Gastrocnemius medialis (tissue), 4 donors: ENCODE data around the gene CDK5RAP1. TPM values are rescaled to one million over a fixed set of nuclear protein-coding genes. Genes with fewer than 3 reads are reported as not detected.

ENCODE experiments used
- ATAC-seq, 2 donors: fragments of 150-250 bp; one replicate each; pipeline ENCODE4 v1.9.1; 2016
- DNase-seq, 2 donors: peaks; one replicate each; pipeline ENCODE4 v3.0.0-alpha.2; 2019
- H3K27ac ChIP-seq, 4 donors: fragments of 200-600 bp; sonication (generic); 1 replicate in 1 of 4; 2 replicates in 3 of 4; pipeline ENCODE4 v1.5.1; 2016 to 2018; ENCODE audit warnings: mild to moderate bottlenecking in 2 of 4, moderate library complexity in 1 of 4
- H3K27me3 ChIP-seq, 3 donors: fragments of 200-600 bp; sonication (generic) in 2 of 3; 1 replicate in 1 of 3; 2 replicates in 2 of 3; pipeline versions ENCODE4 v1.5.1 to v1.6.0; 2016 to 2019; ENCODE audit warnings: mild to moderate bottlenecking in 1 of 3, moderate library complexity in 1 of 3
- H3K36me3 ChIP-seq, 2 donors: fragments of 200-600 bp; sonication (generic) in 1 of 2; one replicate each; pipeline ENCODE4 v1.5.1; 2017 to 2018
- H3K4me1 ChIP-seq, 2 donors: fragments of 200-600 bp; sonication (generic) in 1 of 2; one replicate each; pipeline ENCODE4 v1.5.1; 2016 to 2017; ENCODE audit warnings: mild to moderate bottlenecking in 2 of 2
- H3K4me3 ChIP-seq, 4 donors: fragments of 200-600 bp; sonication (generic) in 3 of 4; 1 replicate in 1 of 4; 2 replicates in 3 of 4; pipeline ENCODE4 v1.5.1; 2016 to 2019; ENCODE audit warnings: mild to moderate bottlenecking in 2 of 4
- H3K9me3 ChIP-seq, 3 donors: fragments of 200-600 bp; sonication (generic) in 2 of 3; 1 replicate in 1 of 3; 2 replicates in 2 of 3; pipeline ENCODE4 v1.5.1; 2016 to 2019
- CTCF ChIP-seq, 5 experiments: fragments of 450-650 bp in 3 of 5; fragments of 200-600 bp in 2 of 5; sonication (generic) in 2 of 5; IDR thresholded peaks in 4 of 5; conservative IDR thresholded peaks in 1 of 5; 1 replicate in 4 of 5; 2 replicates in 1 of 5; pipeline ENCODE4 v1.5.1; 2016 to 2019; ENCODE audit warnings: antibody characterized with exemption in 5 of 5, mild to moderate bottlenecking in 3 of 5, moderate library complexity in 3 of 5
- POLR2A ChIP-seq, 2 donors: fragments of 450-650 bp; IDR thresholded peaks; one replicate each; pipeline ENCODE4 v1.6.1; 2017; ENCODE audit warnings: antibody characterized with exemption in 2 of 2, mild to moderate bottlenecking in 2 of 2, moderate library complexity in 2 of 2
- in situ Hi-C, 4 donors: fragments of 200-750 bp; cut with MboI; loops; one replicate each; pipeline versions ENCODE4 v1.15.0 to v1.8.0; 2017; ENCODE audit warnings: low sequenced_read_pairs in 4 of 4
- intact Hi-C: fragments of 100-400 bp; cut with DNase I; formaldehyde crosslinking; loops from one replicate; pipeline ENCODE4 v1.15.1; 2023; ENCODE audit warnings: low total_unique reads
- total RNA-seq, 4 donors: library from RNA; depleted of rRNA; stranded (reverse); fragments of >200 nt; gene quantifications; one replicate each; pipeline versions ENCODE4 v1.1.0 to v1.2.3, GENCODE V29; 2016

CDK5RAP1 gene
- total RNA-seq, 4 donors from 2014 or later: 23.2 to 27.6 (median 25.8) TPM

- Histone ChIP-seq H3K27ac (no peak overlapping the region), H3K9me3 (no peaks in the 10 kb centered on the region), H3K4me3 (no peak overlapping the region), H3K27me3 (no peaks in the 10 kb centered on the region), H3K36me3 (peaks cover 0 to 21% of the 10 kb centered on the region in 2 donors), H3K4me1 (no peaks in the 10 kb centered on the region)
- in situ Hi-C loops (no loop called here), intact Hi-C loops (no loop called here)
- ATAC-seq: no peak
- no peak for DNase-seq
- TF ChIP-seq CTCF (IDR thresholded peaks at IDR 0.05 in 4 of 5, conservative IDR thresholded peaks at IDR 0.05 in 1 of 5) (no peak), POLR2A (IDR thresholded peaks at IDR 0.05) (no peak)
Observed at GRCh38 chr20:33351696-33352095, 49.6 kb downstream of the CDK5RAP1 start.

GRCh38 chr20:33349493-33349892, 51.8 kb downstream of the CDK5RAP1 start:
- Histone ChIP-seq H3K4me3 (no peak overlapping the region), H3K9me3 (no peaks in the 10 kb centered on the region), H3K4me1 (no peaks in the 10 kb centered on the region), H3K27me3 (no peaks in the 10 kb centered on the region), H3K36me3 (peaks cover 0 to 8% of the 10 kb centered on the region in 2 donors), H3K27ac (no peak overlapping the region)
- in situ Hi-C loops: no loop called here
- DNase-seq: no peak
- no peak for TF ChIP-seq POLR2A (IDR thresholded peaks at IDR 0.05)
- no peak for TF ChIP-seq CTCF (IDR thresholded peaks at IDR 0.05 in 4 of 5, conservative IDR thresholded peaks at IDR 0.05 in 1 of 5)
- ATAC-seq: no peak
- intact Hi-C loops: no loop called here

- Histone ChIP-seq H3K36me3 (peaks cover 0 to 8% of the 10 kb centered on the region in 2 donors), H3K27me3 (no peaks in the 10 kb centered on the region), H3K27ac (no peak overlapping the region), H3K9me3 (no peaks in the 10 kb centered on the region), H3K4me1 (no peaks in the 10 kb centered on the region), H3K4me3 (no peak overlapping the region)
- intact Hi-C loops (no loop called here), in situ Hi-C loops (no loop called here)
- no peak for ATAC-seq
- no peak for DNase-seq
- TF ChIP-seq POLR2A (IDR thresholded peaks at IDR 0.05) (no peak), CTCF (IDR thresholded peaks at IDR 0.05 in 4 of 5, conservative IDR thresholded peaks at IDR 0.05 in 1 of 5) (no peak)
Observed at GRCh38 chr20:33348136-33348937, 53.0 kb downstream of the CDK5RAP1 start.

- Histone ChIP-seq H3K27me3 (peaks cover 0 to 4% (median 0%) of the 10 kb centered on the region in 3 donors), H3K9me3 (no peaks in the 10 kb centered on the region), H3K4me1 (no peaks in the 10 kb centered on the region), H3K27ac (no peak overlapping the region), H3K36me3 (peaks cover 0 to 8% of the 10 kb centered on the region in 2 donors), H3K4me3 (no peak overlapping the region)
- TF ChIP-seq CTCF (IDR thresholded peaks at IDR 0.05 in 4 of 5, conservative IDR thresholded peaks at IDR 0.05 in 1 of 5): no peak
- TF ChIP-seq POLR2A (IDR thresholded peaks at IDR 0.05): no peak
- in situ Hi-C loops: no loop called here
- intact Hi-C loops: no loop called here
- no peak for DNase-seq
- ATAC-seq: no peak
Observed at GRCh38 chr20:33345342-33345741, 56.0 kb downstream of the CDK5RAP1 start.
